Cardiac muscle cell (in vitro differentiated cells and primary cell): ENCODE data around the gene HDAC5. TPM values are rescaled to one million over a fixed set of nuclear protein-coding genes. Genes with fewer than 3 reads are reported as not detected.

Source experiments
- DNase-seq, 2 donors: peaks; one replicate each; pipeline versions ENCODE4 v3.0.0 to v3.0.0-alpha.2; 2010 to 2017; ENCODE audit warnings: low read depth in 1 of 2, low spot score in 1 of 2
- H3K27ac ChIP-seq: fragments of 200-600 bp; sonication (generic); 2 replicates; pipeline ENCODE4 v1.5.1; 2016
- H3K27me3 ChIP-seq: fragments of 200-600 bp; sonication (generic); 2 replicates; pipeline ENCODE4 v1.6.0; 2016; ENCODE audit warnings: control low read depth
- H3K36me3 ChIP-seq: fragments of 200-600 bp; sonication (generic); 2 replicates; pipeline ENCODE4 v1.5.1; 2016; ENCODE audit warnings: control low read depth
- H3K4me1 ChIP-seq: fragments of 200-600 bp; sonication (generic); 2 replicates; pipeline ENCODE4 v1.8.1; 2017; ENCODE audit warnings: low read depth, mild to moderate bottlenecking, mixed run types
- H3K4me3 ChIP-seq: fragments of 200-600 bp; sonication (generic); 2 replicates; pipeline ENCODE4 v1.5.1; 2016; ENCODE audit warnings: mild to moderate bottlenecking
- H3K9me3 ChIP-seq: fragments of 200-600 bp; sonication (generic); 2 replicates; pipeline ENCODE4 v1.5.1; 2017; ENCODE audit warnings: low read depth, mild to moderate bottlenecking, control low read depth
- CTCF ChIP-seq: IDR thresholded peaks from 2 replicates; pipeline ENCODE4 v1.5.1; 2012; ENCODE audit warnings: low read depth, mild to moderate bottlenecking, low read length
- polyA plus RNA-seq: library from polyadenylated mRNA; unstranded; fragments of >200 nt; fragmentation: Nextera tagmentation; extraction: Ambion mirVana; gene quantifications from 2 replicates; pipeline ENCODE4 v1.2.1, GENCODE V29; 2016
- total RNA-seq: library from RNA; depleted of rRNA; stranded (reverse); fragments of >200 nt; gene quantifications from 2 replicates; pipeline ENCODE4 v1.2.3, GENCODE V29; 2016

Gene HDAC5
- total and polyA plus RNA-seq, 2 experiments from 2014 or later: 94.1 to 300 TPM

GRCh38 chr17:44045486-44045885, 78.0 kb downstream of the HDAC5 start:
- Histone ChIP-seq H3K4me1 (peaks cover 4% of the 10 kb centered on the region), H3K27me3 (no peaks in the 10 kb centered on the region), H3K27ac (no peak overlapping the region), H3K36me3 (peaks cover 7% of the 10 kb centered on the region), H3K9me3 (no peaks in the 10 kb centered on the region), H3K4me3 (no peak overlapping the region)
- no peak for DNase-seq
- TF ChIP-seq CTCF: no peak

- H3K9me3 ChIP-seq: no peaks in the 10 kb centered on the region
- no peak overlapping the region for H3K27ac ChIP-seq
- peaks cover 3% of the 10 kb centered on the region for H3K36me3 ChIP-seq
- peaks cover 10% of the 10 kb centered on the region for H3K4me1 ChIP-seq
- TF ChIP-seq CTCF: no peak
- DNase-seq: peak in 1 of 2 donors; percentile 50
- no peaks in the 10 kb centered on the region for H3K27me3 ChIP-seq
- no peak overlapping the region for H3K4me3 ChIP-seq
Measured at GRCh38 chr17:44044071-44044470, 79.4 kb downstream of the HDAC5 start.

GRCh38 chr17:44043272-44043696, 80.2 kb downstream of the HDAC5 start:
- no peak for TF ChIP-seq CTCF
- no peaks in the 10 kb centered on the region for H3K9me3 ChIP-seq
- no peaks in the 10 kb centered on the region for H3K27me3 ChIP-seq
- peaks cover 3% of the 10 kb centered on the region for H3K36me3 ChIP-seq
- peak overlapping the region; percentile 71 for H3K27ac ChIP-seq
- DNase-seq: peak in 1 of 2 donors; percentile 77
- H3K4me1 ChIP-seq: peaks cover 10% of the 10 kb centered on the region
- no peak overlapping the region for H3K4me3 ChIP-seq

- H3K4me3 ChIP-seq: no peak overlapping the region
- H3K27ac ChIP-seq: peak overlapping the region; percentile 57
- no peak for TF ChIP-seq CTCF
- no peaks in the 10 kb centered on the region for H3K27me3 ChIP-seq
- peak in 1 of 2 donors; percentile 50 for DNase-seq
- H3K9me3 ChIP-seq: no peaks in the 10 kb centered on the region
- H3K36me3 ChIP-seq: peaks cover 18% of the 10 kb centered on the region
- peaks cover 10% of the 10 kb centered on the region for H3K4me1 ChIP-seq
Measured at GRCh38 chr17:44039829-44040635, 83.4 kb downstream of the HDAC5 start.

GRCh38 chr17:44038604-44039011, 84.8 kb downstream of the HDAC5 start:
- H3K36me3 ChIP-seq: peaks cover 24% of the 10 kb centered on the region
- H3K27me3 ChIP-seq: no peaks in the 10 kb centered on the region
- H3K27ac ChIP-seq: peak overlapping the region; percentile 57
- DNase-seq: no peak
- no peak overlapping the region for H3K4me3 ChIP-seq
- peaks cover 10% of the 10 kb centered on the region for H3K4me1 ChIP-seq
- H3K9me3 ChIP-seq: no peaks in the 10 kb centered on the region
- TF ChIP-seq CTCF: no peak
